Raji (cell line): Measurements from ENCODE around the gene ZC3H12C.

Experiments
- POLR2A ChIP-seq: IDR thresholded peaks from 2 replicates; pipeline ENCODE4 v1.6.1; 2011; ENCODE audit warnings: low read depth, low read length, control low read depth; ENCODE audit not compliant: insufficient read depth

Gene ZC3H12C

DNA sequence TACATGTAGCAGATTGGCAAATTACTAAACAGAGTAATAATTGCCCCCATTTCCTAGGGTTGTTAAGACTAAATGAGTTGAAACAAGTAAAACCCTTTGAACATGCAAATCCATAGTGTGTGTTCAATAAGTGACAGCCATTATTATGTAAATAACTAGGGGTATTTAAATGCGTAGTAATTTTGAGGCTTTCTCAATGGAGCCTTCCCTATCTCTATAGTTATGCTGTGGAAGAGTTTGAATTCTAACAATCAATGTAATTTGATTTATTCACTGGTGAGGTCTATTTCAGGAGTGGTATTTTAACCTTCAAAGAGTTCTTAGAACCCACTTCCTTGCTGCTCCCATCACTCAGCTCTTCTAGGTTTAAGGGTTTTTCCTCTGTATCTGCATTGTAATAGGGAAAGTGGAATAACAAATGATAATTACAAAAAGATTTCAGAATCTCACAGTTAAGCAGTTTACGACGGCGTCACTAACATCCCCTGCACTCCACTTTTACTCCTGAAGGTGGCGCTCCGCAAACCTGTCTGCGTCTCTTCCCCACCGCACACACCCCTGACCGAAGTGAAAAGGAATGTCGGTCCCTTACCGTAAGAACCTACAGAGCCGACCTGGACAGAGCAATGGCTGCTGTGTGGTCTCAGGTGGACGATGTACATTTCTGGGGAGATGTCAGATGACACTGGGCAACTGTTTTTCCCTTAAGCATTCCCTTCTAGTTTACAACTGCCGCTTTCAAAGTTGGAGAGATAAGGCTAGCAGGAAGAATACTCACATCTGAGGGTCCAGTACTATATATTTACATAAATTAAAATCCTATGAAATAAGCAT, 80.8 kb downstream of the ZC3H12C start:
- TF ChIP-seq POLR2A = no peak

DNA sequence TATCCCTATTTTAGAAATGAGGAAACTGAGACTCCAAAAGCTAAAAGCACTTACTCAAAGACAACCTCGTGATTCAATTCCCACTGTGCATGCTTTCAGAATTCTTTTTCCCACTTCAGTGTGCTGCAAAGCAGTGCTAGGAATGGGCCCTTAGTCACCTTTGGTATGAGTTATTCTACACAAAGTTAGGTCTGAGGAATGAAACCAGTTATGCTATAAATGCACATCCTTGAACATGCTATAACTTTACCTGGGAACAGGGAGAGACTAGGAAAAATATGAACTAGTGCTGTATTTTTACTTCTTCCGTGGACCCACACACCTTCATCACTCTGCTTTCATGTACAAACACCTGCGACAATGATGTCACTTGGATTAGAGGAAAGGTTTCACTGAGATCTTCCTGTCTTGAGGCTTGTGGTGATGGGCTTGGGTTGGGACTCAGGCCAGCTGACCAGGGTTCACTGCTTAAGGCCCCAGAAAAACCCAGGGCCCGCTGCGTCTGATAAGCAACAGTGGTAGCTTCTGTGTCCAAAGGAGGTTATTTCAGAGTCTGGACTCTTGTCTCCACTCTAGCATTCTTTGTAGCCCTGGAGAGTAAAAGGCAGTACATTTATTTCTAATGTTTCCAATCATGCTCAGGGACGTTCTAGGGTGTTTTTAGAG, 81.6 kb downstream of the ZC3H12C start:
- TF ChIP-seq POLR2A = no peak

DNA sequence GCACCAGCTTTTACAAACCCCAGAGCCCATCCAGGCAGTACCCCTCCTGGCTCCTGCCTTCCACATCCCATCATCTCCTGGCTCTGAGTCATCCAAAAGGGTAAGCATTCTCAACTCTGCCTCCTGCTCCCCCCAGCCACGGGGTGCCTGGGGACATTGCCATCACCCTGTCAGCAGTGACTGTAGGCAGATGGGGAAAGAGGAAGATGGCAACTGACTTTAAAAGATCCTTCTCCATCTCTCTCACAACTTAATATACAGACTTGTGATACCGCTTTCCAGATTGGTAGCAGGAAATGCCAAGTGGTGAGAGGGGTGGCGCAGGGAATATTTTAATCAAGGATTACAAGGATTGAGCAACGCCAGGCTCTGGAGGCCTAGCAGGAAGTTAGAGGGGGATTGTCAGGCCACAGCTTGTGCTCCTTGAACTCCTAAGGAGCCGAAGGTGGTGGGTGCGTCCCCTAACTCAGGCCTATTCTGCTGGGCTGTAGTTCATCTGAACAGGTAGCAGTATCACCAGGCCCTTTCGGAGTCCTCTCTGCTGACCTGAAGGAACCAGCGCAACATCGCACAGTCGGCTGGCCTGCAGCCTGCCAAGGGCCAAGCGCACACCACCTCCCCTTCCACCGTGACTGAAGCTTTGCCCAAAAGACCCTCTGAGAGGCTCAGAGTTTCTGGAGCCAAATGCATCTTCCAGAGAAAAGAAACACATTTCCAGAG, 83.3 kb downstream of the ZC3H12C start:
- TF ChIP-seq POLR2A = no peak

DNA sequence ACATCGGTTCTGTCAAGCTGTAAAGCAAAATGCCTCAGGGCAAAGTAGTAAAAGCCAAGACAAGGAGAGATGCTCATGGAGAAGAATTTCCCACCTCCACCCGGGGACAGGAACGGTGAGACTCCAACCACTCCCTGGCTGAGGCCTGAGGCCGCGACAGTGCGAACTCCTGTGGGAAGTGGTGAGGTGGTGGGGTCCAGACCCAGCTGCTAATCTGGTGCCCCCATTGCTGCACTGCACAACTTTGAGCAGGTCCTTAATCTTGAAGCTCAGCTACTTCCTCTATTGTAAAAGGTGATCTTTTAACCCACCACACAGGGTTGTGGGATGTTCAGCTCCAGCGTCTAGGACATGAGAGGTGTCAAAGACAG, 83.9 kb downstream of the ZC3H12C start:
- TF ChIP-seq POLR2A = no peak

DNA sequence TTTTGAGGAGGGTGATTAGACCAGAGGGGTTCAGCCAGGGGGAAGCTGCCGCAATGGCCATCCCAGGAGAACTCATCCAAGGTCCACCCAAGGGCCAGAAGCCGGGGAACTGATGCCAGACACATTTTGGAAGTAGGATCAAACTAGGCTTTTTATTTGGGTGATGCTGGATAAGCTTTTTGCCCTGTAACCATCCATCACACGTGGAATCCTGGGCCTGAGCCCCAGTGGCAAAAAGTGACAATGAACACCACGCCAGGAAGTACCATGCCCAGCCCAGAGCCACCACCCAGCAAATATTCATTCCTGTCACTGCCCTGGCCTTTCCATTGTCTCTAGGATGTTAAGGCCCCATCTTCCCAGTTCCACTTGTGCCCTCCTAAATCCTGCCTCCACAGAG, 85.9 kb downstream of the ZC3H12C start:
- TF ChIP-seq POLR2A = no peak

DNA sequence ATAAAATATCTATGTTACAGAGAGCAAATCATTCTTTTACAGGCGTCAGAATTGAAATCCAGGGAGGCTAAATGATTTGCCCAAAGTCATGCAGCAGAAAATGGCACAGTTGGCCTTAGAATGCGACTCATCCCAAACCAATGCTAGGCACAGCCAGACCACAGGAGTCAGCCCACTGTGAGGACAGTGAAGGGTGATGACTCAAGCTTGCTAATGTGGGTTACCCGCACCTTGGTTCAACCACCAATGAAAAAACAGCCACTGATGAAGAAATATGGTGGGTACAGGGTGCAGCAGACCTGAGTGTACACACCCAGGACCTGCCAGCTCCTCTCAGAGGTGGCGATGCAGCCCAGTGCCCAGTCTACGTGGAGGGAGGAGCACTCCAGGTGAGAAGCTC, 89.7 kb downstream of the ZC3H12C start:
- no peak for TF ChIP-seq POLR2A

DNA sequence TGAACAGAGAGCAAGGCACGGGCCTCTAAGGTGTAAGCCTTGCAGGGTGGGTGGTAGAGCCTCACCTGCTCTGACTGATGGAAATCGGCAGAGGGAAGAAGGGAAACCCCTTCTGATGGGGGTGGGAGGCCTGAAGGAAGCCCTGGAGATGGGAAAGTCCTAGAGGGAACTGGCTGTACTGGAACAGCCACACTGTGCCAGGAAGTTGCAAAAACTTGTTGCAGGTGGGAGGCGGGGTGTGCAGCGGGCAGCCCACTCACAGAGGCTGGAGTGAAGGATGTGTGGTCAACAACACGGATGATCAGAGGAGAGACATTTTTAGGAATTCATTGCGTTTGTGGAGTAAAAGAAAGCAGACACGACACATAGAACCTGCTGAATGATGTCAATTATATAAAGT, 91.3 kb downstream of the ZC3H12C start:
- TF ChIP-seq POLR2A = no peak

DNA sequence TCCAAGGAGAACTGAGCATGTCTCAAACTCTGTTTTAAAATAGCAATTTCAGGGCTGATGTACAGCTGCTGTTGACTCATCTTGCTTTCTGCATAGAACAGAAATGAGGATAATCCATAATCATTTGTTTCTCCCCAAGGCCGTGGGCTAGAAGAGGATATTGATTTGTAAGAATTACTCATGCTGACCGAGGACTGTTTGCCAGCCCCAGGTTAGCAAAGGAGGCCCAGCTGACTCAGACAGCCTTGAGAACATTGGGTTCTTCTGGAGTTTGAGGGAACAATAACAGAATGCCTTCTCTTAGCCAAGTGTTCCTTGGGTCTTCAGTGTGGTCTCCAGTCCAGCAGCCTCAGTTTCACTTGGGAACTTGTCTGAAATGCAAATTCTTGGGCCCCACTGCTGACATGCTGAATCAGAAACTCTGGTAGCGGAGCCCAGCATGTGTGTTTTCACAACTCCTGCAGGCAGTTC, 92.0 kb downstream of the ZC3H12C start:
- no peak for TF ChIP-seq POLR2A

DNA sequence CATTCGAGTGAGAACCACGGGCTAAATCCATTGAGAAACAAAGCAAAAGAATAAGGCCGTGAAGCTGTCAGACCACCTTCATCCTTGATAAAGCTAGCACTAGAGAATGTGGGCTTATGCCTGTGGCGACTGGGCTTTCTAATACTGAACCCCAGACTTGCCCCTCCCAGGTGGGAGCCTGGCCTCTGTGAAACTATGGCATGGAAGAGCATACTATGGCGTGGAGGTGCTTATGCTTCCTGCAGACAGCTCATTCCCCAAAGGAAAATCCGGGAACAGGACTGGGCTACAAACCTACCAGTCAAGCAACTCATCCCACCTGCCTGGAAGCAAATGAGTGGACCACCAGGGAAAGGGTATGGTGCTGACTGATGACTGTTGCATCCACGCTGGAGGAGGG, 92.4 kb downstream of the ZC3H12C start:
- no peak for TF ChIP-seq POLR2A

DNA sequence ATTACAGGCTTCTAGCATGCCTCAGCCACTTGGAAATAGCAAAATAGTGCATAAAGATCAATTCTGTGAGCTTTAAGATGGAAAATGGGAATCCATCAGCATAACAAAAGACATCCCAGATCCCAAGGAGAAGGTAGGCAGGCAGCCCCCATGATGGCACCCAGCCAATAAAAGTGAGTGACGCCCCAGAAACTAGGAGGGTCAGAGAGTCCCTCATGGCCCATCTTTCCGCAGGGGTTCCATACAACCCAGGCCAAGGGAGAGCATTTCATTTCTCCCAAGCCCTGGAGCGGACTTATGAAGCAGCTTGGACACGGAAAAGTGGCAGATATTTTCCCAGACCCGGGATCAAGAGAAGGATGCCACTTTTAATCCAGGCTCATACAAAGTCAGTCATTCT, 93.3 kb downstream of the ZC3H12C start:
- TF ChIP-seq POLR2A = no peak

DNA sequence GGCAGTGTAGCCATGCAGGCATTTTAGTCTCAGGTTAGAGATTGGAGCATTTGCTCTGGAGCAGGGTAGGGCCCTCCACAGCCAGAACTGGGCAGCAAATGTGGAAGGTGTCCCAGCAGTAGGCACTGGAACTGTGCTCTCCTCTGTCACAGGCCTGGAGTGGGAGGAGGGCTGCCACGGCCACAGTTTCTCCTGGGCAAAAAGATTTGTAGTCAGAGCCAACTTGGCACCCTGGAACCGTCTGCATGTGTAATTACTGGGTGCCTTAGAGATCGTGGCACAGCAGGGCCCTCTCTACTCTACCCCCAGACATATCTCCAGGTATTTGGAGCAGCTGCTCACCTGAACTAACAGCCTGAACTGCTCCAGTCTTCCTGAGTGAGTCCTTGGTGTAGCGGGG, 93.7 kb downstream of the ZC3H12C start:
- no peak for TF ChIP-seq POLR2A

DNA sequence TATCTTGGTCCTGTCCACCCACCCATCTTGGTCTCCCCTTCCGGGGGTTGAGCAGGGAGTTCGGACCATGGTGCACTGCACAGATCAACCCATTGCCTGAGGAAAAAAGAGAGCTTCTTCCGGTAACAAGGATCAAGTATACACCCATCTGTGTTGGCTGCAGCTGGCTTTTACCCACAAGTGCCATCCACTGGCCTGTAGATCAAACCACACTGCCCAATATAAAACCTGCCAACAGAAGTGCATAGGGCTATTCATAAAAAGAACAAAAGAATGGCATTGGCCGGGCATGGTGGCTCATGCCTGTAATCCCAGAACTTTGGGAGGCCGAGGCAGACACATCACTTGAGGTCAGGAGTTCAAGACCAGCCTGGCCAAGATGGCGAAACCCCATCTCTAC, 94.5 kb downstream of the ZC3H12C start:
- TF ChIP-seq POLR2A = no peak

DNA sequence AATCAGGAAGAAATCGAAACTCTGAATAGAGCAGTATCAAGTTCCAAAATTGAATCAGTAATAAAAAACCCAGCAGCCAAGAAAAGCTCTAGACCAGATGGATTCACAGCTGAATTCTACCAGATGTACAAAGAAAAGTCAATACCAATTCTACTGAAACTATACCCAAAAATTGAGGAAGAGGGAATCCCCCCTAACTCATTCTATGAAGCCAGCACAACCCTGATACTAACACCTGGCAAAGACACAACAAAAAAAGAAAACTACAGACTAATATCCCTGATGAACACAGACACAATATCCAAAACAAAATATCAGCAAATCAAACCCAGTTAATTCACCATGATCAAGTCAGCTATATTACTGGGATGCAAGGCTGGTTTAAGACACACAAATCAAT, 97.7 kb downstream of the ZC3H12C start:
- TF ChIP-seq POLR2A = no peak

DNA sequence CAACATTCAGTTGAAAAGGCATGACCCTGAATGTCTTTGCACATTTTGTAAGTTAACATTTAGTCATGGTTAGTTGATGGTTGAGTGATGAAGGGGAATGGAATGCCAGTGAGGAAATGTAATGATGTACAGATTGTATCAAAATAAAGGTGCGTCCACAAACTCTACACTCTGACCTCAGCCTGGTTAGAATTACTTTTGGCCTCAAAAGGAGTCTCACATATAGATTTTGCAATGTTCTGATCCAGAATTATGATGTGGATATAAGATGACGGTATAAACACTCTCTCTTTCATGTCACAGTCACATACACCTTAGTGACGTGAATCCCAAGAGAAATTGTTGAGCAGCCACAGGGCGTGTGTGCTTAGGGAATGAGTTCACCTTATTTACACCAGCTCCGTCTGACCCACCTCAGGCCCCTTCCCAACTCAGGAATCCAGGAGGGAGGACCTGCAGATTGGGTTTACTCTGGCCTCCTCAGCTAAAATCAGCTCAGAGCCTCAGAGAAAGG, 103.1 kb downstream of the ZC3H12C start:
- TF ChIP-seq POLR2A = no peak

DNA sequence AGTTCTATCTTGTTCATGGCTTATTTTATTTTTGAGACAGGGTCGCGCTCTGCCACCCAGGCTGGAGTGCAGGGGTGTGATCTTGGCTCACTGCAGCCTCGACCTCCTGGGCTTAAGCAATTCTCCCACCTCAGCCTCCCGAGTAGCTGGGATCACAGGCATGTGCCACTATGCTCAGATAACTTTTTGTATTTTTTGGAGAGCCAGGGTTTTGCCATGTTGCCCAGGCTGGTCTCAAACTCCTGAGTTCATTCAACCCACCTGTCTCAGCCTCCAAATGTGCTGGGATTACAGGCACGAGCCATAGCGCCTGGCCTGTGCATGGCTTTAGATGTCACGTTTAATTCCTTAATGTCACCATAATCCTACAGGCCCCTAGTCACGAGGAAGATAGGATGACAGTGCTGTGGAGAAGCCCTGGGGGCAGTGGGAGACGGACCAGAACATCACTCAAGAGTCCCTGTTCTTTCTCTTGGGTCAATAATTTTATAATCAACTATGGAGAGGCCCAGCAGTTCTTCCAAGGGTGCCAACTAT, 103.8 kb downstream of the ZC3H12C start:
- no peak for TF ChIP-seq POLR2A
